Measurements from ENCODE around the gene DMGDH.
"Not testable (repeated sequence)": the region's sequence is repeated elsewhere in the genome, so short reads cannot be mapped to it uniquely, and the experiment has no call there.

Gene DMGDH

GRCh38 chr5:79008362-79008761 lies 61.1 kb downstream of the DMGDH start:
- DNase-seq: no peak

- DNase-seq: no peak
These were observed 61.6 kb downstream of the DMGDH start for GRCh38 chr5:79007872-79008271.

DNA sequence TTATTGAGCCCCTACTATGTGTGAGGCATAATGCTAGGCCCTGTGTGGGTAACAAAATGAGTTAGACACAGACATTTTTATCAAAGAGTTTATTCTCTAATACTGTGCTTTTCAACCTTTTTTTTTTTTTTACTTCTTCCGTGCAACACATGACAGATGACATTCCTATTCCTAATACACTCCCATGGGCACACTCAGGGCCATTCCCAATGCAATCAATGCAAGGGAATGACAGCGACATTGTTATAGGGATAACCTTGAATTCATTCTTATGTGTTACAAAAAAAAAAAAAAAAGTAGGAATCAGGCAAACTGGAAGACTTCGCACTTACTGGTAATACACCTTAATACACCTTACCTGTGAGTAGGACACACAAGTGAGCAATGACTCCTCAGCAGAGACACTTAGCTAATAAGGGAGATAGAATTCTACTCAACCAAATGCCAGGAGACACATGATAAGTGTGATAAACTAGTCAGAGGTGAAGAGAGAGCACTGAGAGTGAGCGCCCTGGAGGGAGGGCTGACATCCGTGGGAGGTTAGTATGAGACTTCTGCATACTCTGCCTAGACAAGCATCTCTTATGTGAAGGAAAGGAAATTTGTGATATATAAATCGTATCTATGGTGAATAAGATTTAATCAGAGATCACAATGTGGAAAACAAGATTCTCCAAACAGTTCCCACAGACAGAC lies 63.4 kb downstream of the DMGDH start:
- no peak for DNase-seq

- no peak for DNase-seq
These were observed 64.3 kb downstream of the DMGDH start for GRCh38 chr5:79005151-79005550.

DNA sequence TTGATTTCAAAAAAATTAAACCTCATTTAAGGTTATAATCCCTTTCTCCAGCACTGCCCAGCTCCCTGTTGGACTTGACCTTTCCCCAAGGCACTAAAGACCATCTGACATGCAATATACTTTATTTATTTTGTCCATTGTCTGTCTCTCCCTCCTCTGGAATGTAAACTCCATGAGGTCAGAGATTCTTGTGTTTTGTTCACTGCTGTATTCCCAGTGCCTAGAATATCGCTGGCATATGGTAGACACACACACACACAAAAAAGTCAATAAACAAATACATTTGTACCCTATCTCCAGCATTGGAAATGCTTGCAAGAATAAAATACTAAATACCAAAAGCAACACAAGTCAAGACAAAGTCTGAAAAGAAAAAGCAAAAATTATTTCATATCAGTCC lies 67.1 kb downstream of the DMGDH start:
- DNase-seq: no peak

- DNase-seq: no peak
These were observed 68.0 kb downstream of the DMGDH start for GRCh38 chr5:79001471-79001870.

DNA sequence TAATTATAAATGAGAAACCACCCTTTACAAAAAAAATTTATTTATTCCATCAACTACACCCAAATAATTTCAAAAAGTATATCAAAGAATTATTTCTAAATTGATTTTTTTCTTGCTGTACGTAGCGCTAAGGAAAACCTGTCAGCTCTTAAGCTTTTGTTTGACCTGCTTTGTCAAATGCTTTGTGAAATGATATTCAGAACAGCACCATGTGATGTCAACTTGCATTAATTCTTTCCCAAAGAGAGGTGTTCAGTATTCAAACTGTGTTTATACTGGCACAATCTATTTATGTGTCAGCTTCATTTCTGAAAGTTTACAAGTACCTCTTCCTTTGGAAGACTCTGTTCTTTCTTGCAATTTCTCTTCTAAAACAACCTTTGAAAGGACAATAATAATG lies 72.4 kb downstream of the DMGDH start:
- no peak for DNase-seq

- DNase-seq: no peak
These were observed 73.9 kb downstream of the DMGDH start for GRCh38 chr5:78995521-78996007.

- no peak for DNase-seq
These were observed 76.3 kb downstream of the DMGDH start for GRCh38 chr5:78993165-78993564.

DNA sequence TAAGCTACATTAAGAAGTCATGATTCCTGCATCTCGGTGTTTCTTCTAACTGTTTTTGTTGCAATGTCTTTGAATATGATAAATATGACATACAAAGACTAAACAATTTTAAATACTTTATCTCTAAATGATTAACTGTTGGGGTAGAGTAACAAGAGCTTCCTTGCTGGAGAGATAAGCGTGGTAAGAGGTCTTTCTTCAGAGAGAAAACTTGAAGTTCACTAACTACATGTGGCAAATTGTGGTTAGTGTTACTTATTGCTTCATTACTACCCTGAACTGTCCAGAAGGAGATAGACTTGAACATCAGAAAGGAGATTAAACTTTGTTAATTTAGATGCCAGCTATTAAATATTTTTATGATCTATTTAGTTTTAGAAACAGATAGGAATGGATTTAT lies 77.3 kb downstream of the DMGDH start:
- no peak for DNase-seq

DNA sequence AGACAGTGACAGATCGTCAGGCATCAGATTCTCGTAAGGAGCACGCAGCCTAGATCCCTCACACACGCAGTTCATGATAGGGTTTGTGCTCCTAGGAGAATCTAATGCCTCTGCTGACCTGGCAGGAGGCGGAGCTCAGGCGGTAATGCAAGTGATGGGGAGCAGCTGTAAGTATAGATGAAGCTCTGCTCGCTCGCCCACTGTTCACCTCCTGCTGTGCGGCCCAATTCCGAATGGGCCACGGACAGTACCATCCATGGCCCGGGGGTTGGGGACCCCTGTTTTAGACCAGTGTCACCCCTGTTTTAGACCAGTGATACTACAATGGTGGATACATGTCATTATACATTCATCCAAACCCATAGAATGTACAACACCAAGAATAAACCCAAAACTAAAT lies 80.4 kb downstream of the DMGDH start:
- DNase-seq: no peak

- no peak for DNase-seq
These were observed 83.7 kb downstream of the DMGDH start for GRCh38 chr5:78985725-78986223.

DNA sequence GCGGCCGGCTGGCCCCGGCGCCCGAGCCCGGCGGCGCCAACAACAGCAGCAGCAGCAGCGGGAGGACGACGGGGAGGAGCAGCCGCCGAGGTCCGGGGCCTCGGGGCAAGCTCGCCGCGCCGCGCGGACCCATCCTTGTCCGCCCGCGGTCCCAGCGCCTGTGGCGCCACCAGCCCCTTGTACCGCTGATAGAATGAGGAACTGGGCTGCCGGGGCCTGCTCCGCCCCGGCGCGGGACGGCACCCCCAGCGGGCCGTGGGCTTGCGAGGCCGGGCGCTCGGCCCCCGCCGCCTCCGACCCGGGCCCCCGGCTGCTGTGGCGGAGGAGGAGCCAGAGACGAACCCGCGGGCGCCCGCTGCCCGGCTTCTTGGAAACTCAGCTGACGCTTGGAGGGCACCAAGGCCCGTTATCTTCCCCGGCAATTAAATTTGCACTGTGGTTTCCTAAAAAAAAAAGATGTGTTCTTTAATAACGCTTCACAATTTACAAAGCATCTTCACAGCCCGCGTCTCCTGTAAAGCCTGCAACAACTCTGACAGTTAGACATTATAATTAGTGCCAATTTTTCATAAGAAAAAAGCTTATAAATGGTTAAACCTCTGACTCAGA lies 84.3 kb downstream of the DMGDH start, which contains the start of gene ARSB:
TSS of gene ARSB (minus strand) at position 195 of the 609 bp plus-strand sequence. CDS start at position 133, 62 bp downstream.
- no peak for DNase-seq

DNA sequence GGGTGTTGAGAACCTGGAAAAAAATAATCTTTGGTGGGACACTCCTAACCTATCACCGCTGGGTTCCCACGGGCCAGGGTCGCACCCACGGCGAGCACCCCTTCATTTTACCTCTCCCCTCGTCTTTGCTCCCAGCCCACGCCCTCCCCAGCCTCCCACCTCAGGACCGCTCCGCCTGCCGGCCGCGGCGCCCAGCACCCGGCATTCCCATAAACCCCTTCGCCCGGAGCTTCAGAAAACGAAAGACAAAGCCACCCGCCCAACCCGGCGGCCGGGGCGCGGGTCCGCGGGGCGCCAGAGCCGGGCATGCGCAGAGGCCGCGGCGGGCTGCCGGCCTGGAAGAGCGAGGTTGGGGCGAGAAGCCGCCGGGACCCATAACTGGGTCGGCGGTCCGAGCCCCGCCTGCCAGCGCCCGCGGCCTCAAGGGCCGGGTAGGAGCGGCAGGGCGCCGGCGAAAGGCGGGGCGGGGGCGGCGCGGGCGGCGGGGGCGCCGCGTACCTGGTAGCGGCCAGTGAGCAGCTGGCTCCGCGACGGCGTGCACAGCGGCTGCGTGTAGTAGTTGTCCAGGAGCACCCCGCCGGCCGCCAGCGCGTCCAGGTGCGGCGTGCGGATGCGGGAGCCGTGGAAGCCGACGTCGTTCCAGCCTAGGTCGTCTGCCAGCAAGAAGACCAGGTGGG lies 84.9 kb downstream of the DMGDH start:
- peak; percentile 95 for DNase-seq

- no peak for DNase-seq
These were observed 85.7 kb downstream of the DMGDH start for GRCh38 chr5:78983601-78984438.

- DNase-seq: not testable (repeated sequence)
These were observed 86.3 kb downstream of the DMGDH start for GRCh38 chr5:78983194-78983593.

GRCh38 chr5:78979909-78980308 lies 89.6 kb downstream of the DMGDH start:
- DNase-seq: no peak

GRCh38 chr5:78979117-78979742 lies 90.2 kb downstream of the DMGDH start:
- DNase-seq: no peak

DNA sequence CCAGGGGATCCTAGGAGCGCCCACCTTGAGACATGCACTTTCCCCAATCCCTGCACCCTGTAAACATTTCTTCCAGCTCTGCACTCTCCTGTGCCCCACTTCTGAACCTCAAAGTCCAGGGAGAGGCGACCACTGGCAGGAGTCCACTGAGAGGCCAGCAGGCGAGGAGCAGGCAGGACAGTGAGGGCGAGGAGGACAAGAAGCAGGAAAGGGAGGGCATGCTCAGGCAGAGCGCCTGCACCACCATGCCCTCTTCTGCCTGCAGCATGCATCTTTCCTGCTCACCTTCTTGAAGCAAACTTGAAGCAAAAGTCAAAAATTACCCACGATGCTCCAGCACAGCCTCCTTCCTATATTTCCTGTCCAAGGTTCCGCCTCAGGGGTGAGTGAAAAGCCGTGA lies 94.4 kb downstream of the DMGDH start:
- DNase-seq: no peak

- no peak for DNase-seq
These were observed 94.9 kb downstream of the DMGDH start for GRCh38 chr5:78974601-78975000.

DNA sequence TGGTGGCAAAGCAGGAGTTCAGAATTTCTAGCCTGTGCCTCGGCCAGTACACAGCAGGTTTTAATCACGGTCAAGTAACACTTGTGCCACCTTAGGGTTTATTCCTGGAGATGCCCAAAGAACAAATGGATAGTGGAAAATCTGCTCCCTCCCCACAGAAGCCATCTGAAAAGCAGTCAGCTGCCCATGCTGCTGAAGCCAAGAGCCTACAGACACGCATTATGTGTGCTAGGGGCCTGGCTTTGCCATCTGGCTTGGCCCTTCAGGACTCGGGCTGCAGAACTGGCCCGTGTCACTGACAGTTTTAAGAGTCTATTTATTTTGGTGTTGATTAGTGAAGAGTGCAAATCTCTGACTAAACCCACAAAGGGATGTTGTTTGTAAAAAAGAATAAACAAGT lies 95.5 kb downstream of the DMGDH start:
- DNase-seq: no peak

- DNase-seq: no peak
These were observed 96.6 kb downstream of the DMGDH start for GRCh38 chr5:78972654-78973428.

Data from islet precursor cell (in vitro differentiated cells).